A549 (cell line): ENCODE measurements around the gene ORMDL1. TPM values are rescaled to one million over a fixed set of nuclear protein-coding genes. Genes with fewer than 3 reads are reported as not detected.

Experiments used
- ATAC-seq, 2 experiments: fragments of 200-7000 bp in 1 of 2; fragments of >200 bp in 1 of 2; cut with Nextera tagmentation in 1 of 2; cut with Tn5 transposase in 1 of 2; 3 replicates each; pipeline versions ENCODE4 v1.8.0 to v1.9.1; 2018 to 2020; ENCODE audit warnings: mild to moderate bottlenecking in 1 of 2, moderate library complexity in 1 of 2
- CTCF ChIA-PET: fragments of 300-600 bp; sonication (Branson Sonifier 250); formaldehyde crosslinking; extraction: SDS; loops from one replicate; lab custom pipeline; 2021; ENCODE audit warnings: antibody characterized with exemption, inconsistent platforms; lab: Yijun Ruan, JAX
- POLR2A ChIA-PET: fragments of 350-600 bp; formaldehyde crosslinking; extraction: SDS; loops from one replicate; lab custom pipeline; 2021; ENCODE audit warnings: antibody characterized with exemption, inconsistent platforms; lab: Yijun Ruan, JAX
- DNase-seq, 2 experiments: peaks; one replicate each; pipeline versions ENCODE4 v3.0.0 to v3.0.0-alpha.2; 2011 to 2016; ENCODE audit warnings: low read depth in 1 of 2, low spot score in 1 of 2
- FAIRE-seq: peaks from 2 replicates; lab custom pipeline; 2011; peaks lifted over from hg19 to GRCh38; lab: Jason Lieb, UNC
- H3K27ac ChIP-seq, 2 experiments: fragments of >200 bp; sonication (Bioruptor Twin); formaldehyde crosslinking; 3 replicates each; pipeline ENCODE4 v1.5.1; 2016 to 2017
- H3K4me1 ChIP-seq: fragments of >200 bp; sonication (Bioruptor Twin); formaldehyde crosslinking; 3 replicates; pipeline ENCODE4 v1.6.1; 2016
- H3K4me2 ChIP-seq: fragments of >200 bp; sonication (Bioruptor Twin); formaldehyde crosslinking; 3 replicates; pipeline ENCODE4 v1.6.1; 2016
- H3K4me3 ChIP-seq: fragments of >200 bp; sonication (Bioruptor Twin); formaldehyde crosslinking; 3 replicates; pipeline ENCODE4 v1.5.1; 2016
- H3K9me3 ChIP-seq: fragments of >200 bp; sonication (Bioruptor Twin); formaldehyde crosslinking; 3 replicates; pipeline ENCODE4 v1.6.1; 2016
- BCL3 ChIP-seq: fragments of >200 bp; sonication (Bioruptor Twin); formaldehyde crosslinking; IDR thresholded peaks from 3 replicates; pipeline ENCODE4 v1.6.1; 2016
- BHLHE40 ChIP-seq: IDR thresholded peaks from 2 replicates; pipeline ENCODE4 v1.6.1; 2012; ENCODE audit warnings: low read depth, low read length, inconsistent platforms
- CBX2 ChIP-seq: fragments of 200-600 bp; sonication (generic); IDR thresholded peaks from 2 replicates; pipeline ENCODE4 v1.6.1; 2016; ENCODE audit warnings: low read depth, mild to moderate bottlenecking, borderline replicate concordance
- CBX8 ChIP-seq: fragments of 200-600 bp; sonication (generic); IDR thresholded peaks from 2 replicates; pipeline ENCODE4 v1.6.1; 2016
- CEBPB ChIP-seq, 2 experiments: fragments of >200 bp in 1 of 2; sonication (Bioruptor Twin) in 1 of 2; formaldehyde crosslinking in 1 of 2; IDR thresholded peaks; 2 replicates each; pipeline ENCODE4 v1.6.1; 2012 to 2016
- CHD2 ChIP-seq: fragments of 150-350 bp; IDR thresholded peaks from 2 replicates; pipeline ENCODE4 v1.6.1; 2014; ENCODE audit warnings: low read length; ENCODE audit not compliant: partially characterized antibody
- CHD4 ChIP-seq: fragments of 200-600 bp; sonication (generic); IDR thresholded peaks from 2 replicates; pipeline ENCODE4 v1.6.1; 2016; ENCODE audit warnings: antibody characterized with exemption, mild to moderate bottlenecking, borderline replicate concordance
- CTCF ChIP-seq: fragments of >200 bp; sonication (Bioruptor Twin); formaldehyde crosslinking; IDR thresholded peaks from 3 replicates; pipeline ENCODE4 v1.5.1; 2016
- EHF ChIP-seq: fragments of 250-450 bp; sonication (Bioruptor Pico); IDR thresholded peaks from 2 replicates; pipeline ENCODE4 v1.5.0; 2020; ENCODE audit warnings: mild to moderate bottlenecking
- EHMT2 ChIP-seq: fragments of 200-600 bp; sonication (generic); IDR thresholded peaks from 2 replicates; pipeline ENCODE4 v1.6.1; 2016; ENCODE audit warnings: antibody characterized with exemption, low read depth, mild to moderate bottlenecking, moderate library complexity
- FOSB ChIP-seq: fragments of 250-450 bp; sonication (Bioruptor Pico); IDR thresholded peaks from 2 replicates; pipeline ENCODE4 v1.5.0; 2020; ENCODE audit warnings: mild to moderate bottlenecking, moderate library complexity
- HDAC2 ChIP-seq: fragments of 200-600 bp; sonication (generic); IDR thresholded peaks from 2 replicates; pipeline ENCODE4 v1.6.1; 2016
- HOXA7 ChIP-seq: fragments of 250-450 bp; sonication (Bioruptor Pico); IDR thresholded peaks from 2 replicates; pipeline ENCODE4 v1.5.0; 2020; ENCODE audit warnings: mild to moderate bottlenecking, moderate library complexity
- HOXB13 ChIP-seq: fragments of 250-450 bp; sonication (Bioruptor Pico); IDR thresholded peaks from 2 replicates; pipeline ENCODE4 v1.5.0; 2020; ENCODE audit warnings: low read depth, mild to moderate bottlenecking, moderate library complexity
- HOXB5 ChIP-seq: fragments of 250-450 bp; sonication (Bioruptor Pico); IDR thresholded peaks from 2 replicates; pipeline ENCODE4 v1.5.0; 2020; ENCODE audit warnings: mild to moderate bottlenecking, moderate library complexity
- JUN ChIP-seq, 2 experiments: fragments of >200 bp; sonication (Bioruptor Twin); formaldehyde crosslinking; IDR thresholded peaks; 2 replicates in 1 of 2; 3 replicates in 1 of 2; pipeline ENCODE4 v1.6.1; 2016 to 2017
- JUNB ChIP-seq: fragments of >200 bp; sonication (Bioruptor Twin); formaldehyde crosslinking; IDR thresholded peaks from 2 replicates; pipeline ENCODE4 v1.6.1; 2016
- MAZ ChIP-seq: fragments of 150-350 bp; IDR thresholded peaks from 2 replicates; pipeline ENCODE4 v1.6.1; 2014; ENCODE audit warnings: antibody characterized with exemption, low read depth, low read length, borderline replicate concordance
- NFE2L2 ChIP-seq: fragments of 150-350 bp; conservative IDR thresholded peaks from 2 replicates; pipeline ENCODE4 v1.6.1; 2014; ENCODE audit warnings: low read length
- NPAS2 ChIP-seq: fragments of 250-450 bp; sonication (Bioruptor Pico); IDR thresholded peaks from 2 replicates; pipeline ENCODE4 v1.8.0; 2022; ENCODE audit warnings: mild to moderate bottlenecking, moderate library complexity, borderline replicate concordance
- POLR2A ChIP-seq: IDR thresholded peaks from 2 replicates; pipeline ENCODE4 v1.6.1; 2012; ENCODE audit warnings: mild to moderate bottlenecking, low read length
- RAD21 ChIP-seq, 2 experiments: fragments of >200 bp in 1 of 2; sonication (Bioruptor Twin) in 1 of 2; formaldehyde crosslinking in 1 of 2; IDR thresholded peaks in 1 of 2; conservative IDR thresholded peaks in 1 of 2; 2 replicates in 1 of 2; 3 replicates in 1 of 2; pipeline ENCODE4 v1.6.1; 2012 to 2018; ENCODE audit warnings: inconsistent platforms in 1 of 2
- RARB ChIP-seq: fragments of 250-450 bp; sonication (Bioruptor Pico); IDR thresholded peaks from 2 replicates; pipeline ENCODE4 v1.8.0; 2021; ENCODE audit warnings: mild to moderate bottlenecking, moderate library complexity
- RCOR1 ChIP-seq: fragments of 150-350 bp; IDR thresholded peaks from 2 replicates; pipeline ENCODE4 v1.6.1; 2014; ENCODE audit warnings: antibody characterized with exemption, low read length, low read depth
- RFX5 ChIP-seq: fragments of 450-650 bp; IDR thresholded peaks from 2 replicates; pipeline ENCODE4 v1.7.1; 2014; ENCODE audit warnings: antibody characterized with exemption, mild to moderate bottlenecking, moderate library complexity
- SMC3 ChIP-seq: fragments of >200 bp; sonication (Bioruptor Twin); formaldehyde crosslinking; IDR thresholded peaks from 3 replicates; pipeline ENCODE4 v1.6.1; 2018; ENCODE audit warnings: inconsistent platforms
- ZC3H11A ChIP-seq: fragments of 450-650 bp; IDR thresholded peaks from 2 replicates; pipeline ENCODE4 v1.6.1; 2014; ENCODE audit warnings: antibody characterized with exemption, mild to moderate bottlenecking
- ZFP36 ChIP-seq: fragments of 450-650 bp; IDR thresholded peaks from 2 replicates; pipeline ENCODE4 v1.6.1; 2014; ENCODE audit warnings: borderline replicate concordance; ENCODE audit not compliant: partially characterized antibody
- ZNF302 ChIP-seq: fragments of 250-450 bp; sonication (Bioruptor Pico); IDR thresholded peaks from 2 replicates; pipeline ENCODE4 v1.9.0; 2021; ENCODE audit warnings: inconsistent platforms, mild to moderate bottlenecking, moderate library complexity
- ZSCAN20 ChIP-seq: fragments of 250-450 bp; sonication (Bioruptor Pico); IDR thresholded peaks from 2 replicates; pipeline ENCODE4 v1.8.0; 2022; ENCODE audit warnings: mild to moderate bottlenecking, moderate library complexity
- WGBS: methylation state at CpG from one replicate; pipeline ENCODE4 v1.1.6; 2017; ENCODE audit errors: missing lambda C conversion rate; 5-methylcytosine and 5-hydroxymethylcytosine counted together
- polyA plus RNA-seq, 4 experiments: library from polyadenylated mRNA; depleted of rRNA in 3 of 4; stranded (reverse); fragments of >200 nt; fragmentation: RNase III in 1 of 4; extraction: RNeasy Plus Mini Kit Qiagen cat#74134 plus additional on column Dnase treatment in 1 of 4; gene quantifications; 2 replicates in 3 of 4; 3 replicates in 1 of 4; pipeline ENCODE4 v1.2.3, GENCODE V29; 2011 to 2017
- TF ChIP-seq, protein P1 (sequence below): fragments of 250-450 bp; sonication (Bioruptor Pico); IDR thresholded peaks from 2 replicates; pipeline ENCODE4 v1.5.0; 2020; ENCODE audit warnings: low read depth, mild to moderate bottlenecking, moderate library complexity
- TF ChIP-seq, protein P2 (sequence below): fragments of 250-450 bp; sonication (Bioruptor Pico); IDR thresholded peaks from 2 replicates; pipeline ENCODE4 v1.5.0; 2021; ENCODE audit warnings: mild to moderate bottlenecking, moderate library complexity, borderline replicate concordance
- TF ChIP-seq, protein P3 (sequence below): fragments of 150-350 bp; IDR thresholded peaks from 2 replicates; pipeline ENCODE4 v1.6.1; 2014; ENCODE audit warnings: low read depth, mild to moderate bottlenecking, low read length
- TF ChIP-seq, protein P4 (sequence below): fragments of 450-650 bp; IDR thresholded peaks from 2 replicates; pipeline ENCODE4 v1.6.1; 2014; ENCODE audit warnings: antibody characterized with exemption

The ORMDL1 gene
- polyA plus RNA-seq, 2 of the 4 experiments (the other 2 are of a cell fraction) = 50.3 to 106 TPM

GRCh38 chr2:189762551-189763298 lies 21.4 kb downstream of the ORMDL1 start, which contains the start of gene OSGEPL1:
Gene OSGEPL1 (minus strand): TSS chr2:189762792. CDS start chr2:189761640, 1,152 bp downstream.
- DNase-seq (peak; percentile 60 to 97), FAIRE-seq (peak; percentile 39), ATAC-seq (peak; percentile 98 to 99)
- CTCF ChIA-PET = interaction anchor here (0.6 to 6.5 kb wide), 24 partner anchors 9 to 368 kb away, joined by 3 to 40 read pairs (median 4); partner anchors contain the start of genes ANKAR, ORMDL1 and PMS1
- 1% methylated on average over 33 of the region's 33 CpGs for WGBS
- POLR2A ChIA-PET = interaction anchor here (0.7 to 1.5 kb wide), 10 partner anchors 9 to 516 kb away, joined by 3 to 10 read pairs (median 4); partner anchors contain the start of genes ASNSD1, ORMDL1, PMS1 and SLC40A1
- H3K4me2 ChIP-seq = peak within 1 kb of the TSS; percentile 90
- no peaks in the 10 kb centered on the region for H3K9me3 ChIP-seq
- H3K4me1 ChIP-seq = peaks cover 13% of the 10 kb centered on the region
- peak within 1 kb of the TSS; percentile 95 for H3K4me3 ChIP-seq
- H3K27ac ChIP-seq = peak within 1 kb of the TSS; percentile 94 to 98
- TF ChIP-seq ZC3H11A (no peak), ZNF302 (CRISPR knock-in tag) (no peak), BCL3 (peak; percentile 80; the same call in 2 of the 3 replicates), HOXA7 (CRISPR knock-in tag) (0 out of 2 replicates have a peak, but pooled peaks have one; percentile 54), HOXB13 (CRISPR knock-in tag) (no peak), HDAC2 (no peak), BHLHE40 (no peak), NFE2L2 (no peak), MAZ (no peak), EHMT2 (no peak), CEBPB (IDR thresholded peaks at IDR 0.05) (no peak), EHF (CRISPR knock-in tag) (no peak), CHD4 (no peak), JUNB (no peak), NPAS2 (CRISPR knock-in tag) (no peak), POLR2A (peak; percentile 88), CBX8 (no peak), FOSB (CRISPR knock-in tag) (no peak), RARB (CRISPR knock-in tag) (no peak), RFX5 (no peak), HOXB5 (CRISPR knock-in tag) (no peak), RCOR1 (no peak), CBX2 (no peak), ZFP36 (no peak), JUN (IDR thresholded peaks at IDR 0.05) (peak; percentile 67 to 87; a peak in 4 of 5 replicates), ZSCAN20 (CRISPR knock-in tag) (no peak), CTCF (peak; percentile 66), SMC3 (0 out of 3 replicates have a peak, but pooled peaks have one; percentile 10), RAD21 (conservative IDR thresholded peaks at IDR 0.05 in 1 of 2, IDR thresholded peaks at IDR 0.05 in 1 of 2) (peak in 1 of 2 experiments; percentile 14; a peak in 1 of 5 replicates), CHD2 (no peak)
- TF ChIP-seq, protein P1, sequence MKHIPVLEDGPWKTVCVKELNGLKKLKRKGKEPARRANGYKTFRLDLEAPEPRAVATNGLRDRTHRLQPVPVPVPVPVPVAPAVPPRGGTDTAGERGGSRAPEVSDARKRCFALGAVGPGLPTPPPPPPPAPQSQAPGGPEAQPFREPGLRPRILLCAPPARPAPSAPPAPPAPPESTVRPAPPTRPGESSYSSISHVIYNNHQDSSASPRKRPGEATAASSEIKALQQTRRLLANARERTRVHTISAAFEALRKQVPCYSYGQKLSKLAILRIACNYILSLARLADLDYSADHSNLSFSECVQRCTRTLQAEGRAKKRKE (CRISPR knock-in tag) = no peak
- TF ChIP-seq, protein P2, sequence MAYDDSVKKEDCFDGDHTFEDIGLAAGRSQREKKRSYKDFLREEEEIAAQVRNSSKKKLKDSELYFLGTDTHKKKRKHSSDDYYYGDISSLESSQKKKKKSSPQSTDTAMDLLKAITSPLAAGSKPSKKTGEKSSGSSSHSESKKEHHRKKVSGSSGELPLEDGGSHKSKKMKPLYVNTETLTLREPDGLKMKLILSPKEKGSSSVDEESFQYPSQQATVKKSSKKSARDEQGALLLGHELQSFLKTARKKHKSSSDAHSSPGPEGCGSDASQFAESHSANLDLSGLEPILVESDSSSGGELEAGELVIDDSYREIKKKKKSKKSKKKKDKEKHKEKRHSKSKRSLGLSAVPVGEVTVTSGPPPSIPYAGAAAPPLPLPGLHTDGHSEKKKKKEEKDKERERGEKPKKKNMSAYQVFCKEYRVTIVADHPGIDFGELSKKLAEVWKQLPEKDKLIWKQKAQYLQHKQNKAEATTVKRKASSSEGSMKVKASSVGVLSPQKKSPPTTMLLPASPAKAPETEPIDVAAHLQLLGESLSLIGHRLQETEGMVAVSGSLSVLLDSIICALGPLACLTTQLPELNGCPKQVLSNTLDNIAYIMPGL = no peak
- TF ChIP-seq, protein P3, sequence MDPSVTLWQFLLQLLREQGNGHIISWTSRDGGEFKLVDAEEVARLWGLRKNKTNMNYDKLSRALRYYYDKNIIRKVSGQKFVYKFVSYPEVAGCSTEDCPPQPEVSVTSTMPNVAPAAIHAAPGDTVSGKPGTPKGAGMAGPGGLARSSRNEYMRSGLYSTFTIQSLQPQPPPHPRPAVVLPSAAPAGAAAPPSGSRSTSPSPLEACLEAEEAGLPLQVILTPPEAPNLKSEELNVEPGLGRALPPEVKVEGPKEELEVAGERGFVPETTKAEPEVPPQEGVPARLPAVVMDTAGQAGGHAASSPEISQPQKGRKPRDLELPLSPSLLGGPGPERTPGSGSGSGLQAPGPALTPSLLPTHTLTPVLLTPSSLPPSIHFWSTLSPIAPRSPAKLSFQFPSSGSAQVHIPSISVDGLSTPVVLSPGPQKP = no peak
- TF ChIP-seq, protein P4, sequence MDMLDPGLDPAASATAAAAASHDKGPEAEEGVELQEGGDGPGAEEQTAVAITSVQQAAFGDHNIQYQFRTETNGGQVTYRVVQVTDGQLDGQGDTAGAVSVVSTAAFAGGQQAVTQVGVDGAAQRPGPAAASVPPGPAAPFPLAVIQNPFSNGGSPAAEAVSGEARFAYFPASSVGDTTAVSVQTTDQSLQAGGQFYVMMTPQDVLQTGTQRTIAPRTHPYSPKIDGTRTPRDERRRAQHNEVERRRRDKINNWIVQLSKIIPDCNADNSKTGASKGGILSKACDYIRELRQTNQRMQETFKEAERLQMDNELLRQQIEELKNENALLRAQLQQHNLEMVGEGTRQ = peak; percentile 89
